Mammary epithelial cell (primary cell): ENCODE data around the gene FAM3D.

Experiments
- EZH2 ChIP-seq: IDR thresholded peaks from 2 replicates; pipeline ENCODE4 v1.6.1; 2012; ENCODE audit warnings: low read length, inconsistent platforms, borderline replicate concordance
- TF ChIP-seq, protein P1 (sequence below), 2 donors: IDR thresholded peaks in 1 of 2; conservative IDR thresholded peaks in 1 of 2; 2 replicates each; pipeline ENCODE4 v1.5.1; 2011 to 2012; ENCODE audit warnings: inconsistent platforms in 2 of 2, low read length in 2 of 2, mild to moderate bottlenecking in 2 of 2, control low read depth in 1 of 2, low read depth in 1 of 2; ENCODE audit not compliant: insufficient read depth in 1 of 2; ENCODE audit errors: extremely low read depth in 1 of 2

DNA sequence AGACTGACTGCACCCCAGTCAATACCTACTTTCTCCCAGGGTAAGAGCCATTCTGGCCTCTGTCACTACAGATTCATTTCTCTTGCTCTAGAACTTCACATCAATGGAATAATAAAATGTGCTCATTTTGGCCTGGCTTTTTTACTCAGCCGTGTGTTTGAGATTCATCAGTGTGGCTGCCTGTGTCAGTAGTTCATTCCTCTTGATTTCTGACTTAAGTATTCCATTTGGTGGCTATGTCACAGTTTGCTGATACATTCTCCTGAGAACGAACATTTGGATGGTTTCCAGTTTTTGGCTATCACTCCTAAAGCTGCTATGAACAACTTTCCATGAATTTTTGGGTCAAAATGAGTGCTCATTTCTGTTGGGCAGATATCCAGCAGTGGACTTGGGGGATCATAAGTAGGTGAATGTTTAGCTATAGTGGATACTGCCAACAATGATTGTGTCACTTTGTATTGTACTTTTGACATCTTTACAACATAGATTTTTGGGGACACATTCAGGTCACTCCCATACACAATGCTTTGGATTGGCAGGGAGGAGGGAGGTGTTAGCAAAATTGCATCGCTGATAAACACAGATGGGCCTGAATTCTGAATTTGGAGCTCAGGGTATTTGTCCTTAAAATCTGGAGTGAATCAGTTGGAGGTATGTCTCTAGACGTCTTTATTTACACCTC is 69.6 kb downstream of the FAM3D start:
- TF ChIP-seq, protein P1, sequence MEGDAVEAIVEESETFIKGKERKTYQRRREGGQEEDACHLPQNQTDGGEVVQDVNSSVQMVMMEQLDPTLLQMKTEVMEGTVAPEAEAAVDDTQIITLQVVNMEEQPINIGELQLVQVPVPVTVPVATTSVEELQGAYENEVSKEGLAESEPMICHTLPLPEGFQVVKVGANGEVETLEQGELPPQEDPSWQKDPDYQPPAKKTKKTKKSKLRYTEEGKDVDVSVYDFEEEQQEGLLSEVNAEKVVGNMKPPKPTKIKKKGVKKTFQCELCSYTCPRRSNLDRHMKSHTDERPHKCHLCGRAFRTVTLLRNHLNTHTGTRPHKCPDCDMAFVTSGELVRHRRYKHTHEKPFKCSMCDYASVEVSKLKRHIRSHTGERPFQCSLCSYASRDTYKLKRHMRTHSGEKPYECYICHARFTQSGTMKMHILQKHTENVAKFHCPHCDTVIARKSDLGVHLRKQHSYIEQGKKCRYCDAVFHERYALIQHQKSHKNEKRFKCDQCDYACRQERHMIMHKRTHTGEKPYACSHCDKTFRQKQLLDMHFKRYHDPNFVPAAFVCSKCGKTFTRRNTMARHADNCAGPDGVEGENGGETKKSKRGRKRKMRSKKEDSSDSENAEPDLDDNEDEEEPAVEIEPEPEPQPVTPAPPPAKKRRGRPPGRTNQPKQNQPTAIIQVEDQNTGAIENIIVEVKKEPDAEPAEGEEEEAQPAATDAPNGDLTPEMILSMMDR (conservative IDR thresholded peaks at IDR 0.05 in 1 of 2, IDR thresholded peaks at IDR 0.05 in 1 of 2; ENCODE audit: extremely low read depth in 1 of 2, insufficient read depth in 1 of 2, low read depth in 1 of 2, low read length in 2 of 2) = no peak
- TF ChIP-seq EZH2 = no peak
